H1 (cell line): ENCODE data around the gene POLA1.

Experiments
- CTCF ChIP-seq, 3 experiments: IDR thresholded peaks; 1 replicate in 2 of 3; 2 replicates in 1 of 3; pipeline versions ENCODE4 v1.5.1 to v1.6.1; 2011; ENCODE audit warnings: low read length in 3 of 3, mild to moderate bottlenecking in 3 of 3, inconsistent platforms in 2 of 3, low read depth in 1 of 3, moderate library complexity in 1 of 3; ENCODE audit not compliant: insufficient read depth in 1 of 3; ENCODE audit errors: control extremely low read depth in 1 of 3
- EP300 ChIP-seq, 2 experiments: IDR thresholded peaks; 1 replicate in 1 of 2; 2 replicates in 1 of 2; pipeline ENCODE4 v1.6.1; 2011 to 2012; ENCODE audit warnings: low read depth in 2 of 2, low read length in 2 of 2, mild to moderate bottlenecking in 2 of 2, borderline replicate concordance in 1 of 2, inconsistent platforms in 1 of 2, moderate library complexity in 1 of 2
- POLR2A ChIP-seq, 2 experiments: IDR thresholded peaks; 1 replicate in 1 of 2; 2 replicates in 1 of 2; pipeline ENCODE4 v1.6.1; 2011; ENCODE audit warnings: low read depth in 2 of 2, low read length in 2 of 2, mild to moderate bottlenecking in 2 of 2; ENCODE audit errors: control extremely low read depth in 1 of 2
- RFX5 ChIP-seq: IDR thresholded peaks from 2 replicates; pipeline ENCODE4 v1.6.1; 2011; ENCODE audit warnings: low read depth, low read length, improper control_type of control experiment, borderline replicate concordance
- TF ChIP-seq, protein P1 (sequence below): IDR thresholded peaks from 2 replicates; pipeline ENCODE4 v1.6.1; 2011; ENCODE audit warnings: low read depth, mild to moderate bottlenecking, low read length; ENCODE audit not compliant: insufficient read depth

GRCh38 chrX:24648495-24648894, 45.2 kb upstream of the POLA1 start:
- TF ChIP-seq, protein P1, sequence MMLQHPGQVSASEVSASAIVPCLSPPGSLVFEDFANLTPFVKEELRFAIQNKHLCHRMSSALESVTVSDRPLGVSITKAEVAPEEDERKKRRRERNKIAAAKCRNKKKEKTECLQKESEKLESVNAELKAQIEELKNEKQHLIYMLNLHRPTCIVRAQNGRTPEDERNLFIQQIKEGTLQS = no peak
- TF ChIP-seq CTCF (IDR thresholded peaks at IDR 0.05; ENCODE audit: control extremely low read depth in 1 of 3, insufficient read depth in 1 of 3, low read depth in 1 of 3, low read length in 3 of 3) (no peak), EP300 (IDR thresholded peaks at IDR 0.05; ENCODE audit: borderline replicate concordance in 1 of 2, low read depth in 2 of 2, low read length in 2 of 2) (no peak), RFX5 (no peak), POLR2A (IDR thresholded peaks at IDR 0.05; ENCODE audit: control extremely low read depth in 1 of 2, low read depth in 2 of 2, low read length in 2 of 2) (no peak)
